ENCODE data around the gene CPLX4.
A peak's percentile ranks its signal among the peaks of the same experiment; 100 is the strongest.

Gene CPLX4, protein sequence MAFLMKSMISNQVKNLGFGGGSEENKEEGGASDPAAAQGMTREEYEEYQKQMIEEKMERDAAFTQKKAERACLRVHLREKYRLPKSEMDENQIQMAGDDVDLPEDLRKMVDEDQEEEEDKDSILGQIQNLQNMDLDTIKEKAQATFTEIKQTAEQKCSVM

GRCh38 chr18:59318460-59319050, at the start of gene CPLX4:
Gene CPLX4 (minus strand): TSS chr18:59318649. CDS start chr18:59318462, 187 bp downstream.
- Histone ChIP-seq H3K4me3 (ENCODE audit: low read length) (no peak within 1 kb of the TSS), H3K27me3 (ENCODE audit: low read depth, low read length) (peaks cover 31% of the 10 kb centered on the region), H2AFZ (ENCODE audit: low read depth, low read length) (no peak within 1 kb of the TSS), H4K20me1 (ENCODE audit: insufficient read depth, low read length) (no peaks in the 10 kb centered on the region), H3K36me3 (replicated peaks; ENCODE audit: low read depth, low read length) (no peaks in the 10 kb centered on the region), H3K9ac (ENCODE audit: low read length) (no peak within 1 kb of the TSS), H3K79me2 (ENCODE audit: low read length) (no peaks in the 10 kb centered on the region), H3K4me1 (ENCODE audit: low read length) (no peaks in the 10 kb centered on the region), H3K4me2 (ENCODE audit: low read length) (no peak within 1 kb of the TSS), H3K27ac (ENCODE audit: low read length) (no peak within 1 kb of the TSS), H3K9me3 (ENCODE audit: insufficient read depth, low read length) (no peaks in the 10 kb centered on the region)
- TF ChIP-seq EZH2phosphoT487 (IDR thresholded peaks at IDR 0.05; ENCODE audit: low read depth) = no peak
- TF ChIP-seq CTCF (IDR thresholded peaks at IDR 0.05; ENCODE audit: low read depth, low read length) = no peak

- H3K4me3 ChIP-seq (ENCODE audit: low read length) = no peak overlapping the region
- H3K9me3 ChIP-seq (ENCODE audit: insufficient read depth, low read length) = no peaks in the 10 kb centered on the region
- H3K9ac ChIP-seq (ENCODE audit: low read length) = no peak overlapping the region
- peaks cover 21% of the 10 kb centered on the region for H3K36me3 ChIP-seq (replicated peaks; ENCODE audit: low read depth, low read length)
- TF ChIP-seq CTCF (IDR thresholded peaks at IDR 0.05; ENCODE audit: low read depth, low read length) (no peak), EZH2phosphoT487 (IDR thresholded peaks at IDR 0.05; ENCODE audit: low read depth) (no peak)
- peaks cover 37% of the 10 kb centered on the region for H3K79me2 ChIP-seq (ENCODE audit: low read length)
- peaks cover 26% of the 10 kb centered on the region for H3K27me3 ChIP-seq (ENCODE audit: low read depth, low read length)
- peaks cover 22% of the 10 kb centered on the region for H3K4me1 ChIP-seq (ENCODE audit: low read length)
- no peak overlapping the region for H2AFZ ChIP-seq (ENCODE audit: low read depth, low read length)
- no peak overlapping the region for H3K27ac ChIP-seq (ENCODE audit: low read length)
- H4K20me1 ChIP-seq (ENCODE audit: insufficient read depth, low read length) = peaks cover 27% of the 10 kb centered on the region
- no peak overlapping the region for H3K4me2 ChIP-seq (ENCODE audit: low read length)
Observed at GRCh38 chr18:59360381-59360780, 41.9 kb upstream of the CPLX4 start.

GRCh38 chr18:59359576-59359952, 41.1 kb upstream of the CPLX4 start:
- Histone ChIP-seq H3K9me3 (ENCODE audit: insufficient read depth, low read length) (no peaks in the 10 kb centered on the region), H3K9ac (ENCODE audit: low read length) (peak overlapping the region; percentile 53), H3K4me2 (ENCODE audit: low read length) (peak overlapping the region; percentile 82), H3K36me3 (replicated peaks; ENCODE audit: low read depth, low read length) (peaks cover 29% of the 10 kb centered on the region), H3K4me1 (ENCODE audit: low read length) (peaks cover 22% of the 10 kb centered on the region), H3K4me3 (ENCODE audit: low read length) (peak overlapping the region; percentile 81), H3K27ac (ENCODE audit: low read length) (no peak overlapping the region), H4K20me1 (ENCODE audit: insufficient read depth, low read length) (peaks cover 35% of the 10 kb centered on the region), H3K79me2 (ENCODE audit: low read length) (peaks cover 44% of the 10 kb centered on the region), H3K27me3 (ENCODE audit: low read depth, low read length) (peaks cover 23% of the 10 kb centered on the region), H2AFZ (ENCODE audit: low read depth, low read length) (peak overlapping the region; percentile 97)
- no peak for TF ChIP-seq EZH2phosphoT487 (IDR thresholded peaks at IDR 0.05; ENCODE audit: low read depth)
- TF ChIP-seq CTCF (IDR thresholded peaks at IDR 0.05; ENCODE audit: low read depth, low read length) = no peak

- Histone ChIP-seq H3K27me3 (ENCODE audit: low read depth, low read length) (peaks cover 18% of the 10 kb centered on the region), H3K4me1 (ENCODE audit: low read length) (peaks cover 22% of the 10 kb centered on the region)
- TF ChIP-seq EZH2phosphoT487 (IDR thresholded peaks at IDR 0.05; ENCODE audit: low read depth) = no peak
- TF ChIP-seq CTCF (IDR thresholded peaks at IDR 0.05; ENCODE audit: low read depth, low read length) = no peak
Observed at GRCh38 chr18:59358712-59359575, 40.5 kb upstream of the CPLX4 start, which contains the start of gene LMAN1. Gene LMAN1 (minus strand): TSS chr18:59359265. CDS start chr18:59359244, 21 bp downstream.

More at GRCh38 chr18:59358712-59359575, 40.5 kb upstream of the CPLX4 start, which contains the start of gene LMAN1:
- Histone ChIP-seq H3K9me3 (ENCODE audit: insufficient read depth, low read length) (no peaks in the 10 kb centered on the region), H3K27ac (ENCODE audit: low read length) (peak within 1 kb of the TSS; percentile 59), H3K79me2 (ENCODE audit: low read length) (peaks cover 45% of the 10 kb centered on the region), H3K4me3 (ENCODE audit: low read length) (peak within 1 kb of the TSS; percentile 81), H4K20me1 (ENCODE audit: insufficient read depth, low read length) (peaks cover 35% of the 10 kb centered on the region), H3K9ac (ENCODE audit: low read length) (peak within 1 kb of the TSS; percentile 88), H3K4me2 (ENCODE audit: low read length) (peak within 1 kb of the TSS; percentile 82), H3K36me3 (replicated peaks; ENCODE audit: low read depth, low read length) (peaks cover 34% of the 10 kb centered on the region), H2AFZ (ENCODE audit: low read depth, low read length) (peak within 1 kb of the TSS; percentile 97)
